IMR-90 (cell line): ENCODE results near the gene PPIB. TPM values are rescaled to one million over a fixed set of nuclear protein-coding genes. Genes with fewer than 3 reads are reported as not detected.
A peak's percentile ranks its signal among the peaks of the same experiment; 100 is the strongest.

Experiments used
- ATAC-seq: fragments of 200-7000 bp; cut with Tn5 transposase; 2 replicates; pipeline ENCODE4 v1.9.1; 2020; ENCODE audit warnings: low read depth, mild to moderate bottlenecking, moderate library complexity
- BruUV-seq: library from RNA; stranded (reverse); fragments of 400-500 nt; replicated peaks from 2 replicates; lab custom pipeline; 2021; lab: Mats Ljungman, UMichigan
- CTCF ChIA-PET: fragments of 300-600 bp; formaldehyde crosslinking; extraction: SDS; loops from one replicate; lab custom pipeline; 2021; ENCODE audit warnings: antibody characterized with exemption; lab: Yijun Ruan, JAX
- POLR2A ChIA-PET: fragments of 300-600 bp; sonication (Branson Sonifier 250); formaldehyde crosslinking; loops from one replicate; lab custom pipeline; 2022; ENCODE audit warnings: antibody characterized with exemption; ENCODE audit not compliant: unreplicated experiment; lab: Charles Lee
- DNase-seq: peaks from one replicate; pipeline ENCODE4 v3.0.0; 2013
- H2AFZ ChIP-seq: replicated peaks from 2 replicates; pipeline ENCODE3; 2013; ENCODE audit warnings: low read length, mild to moderate bottlenecking; ENCODE audit not compliant: poor library complexity
- H2AK5ac ChIP-seq: 2 replicates; pipeline ENCODE4 v1.6.1; 2013; ENCODE audit warnings: low read depth, low read length, inconsistent platforms
- H2AK9ac ChIP-seq: replicated peaks from 2 replicates; pipeline ENCODE3; 2013; ENCODE audit warnings: mild to moderate bottlenecking, low read depth, low read length, moderate library complexity; ENCODE audit not compliant: poor library complexity
- H2BK120ac ChIP-seq: 2 replicates; pipeline ENCODE4 v1.6.1; 2013; ENCODE audit warnings: low read depth, low read length, inconsistent platforms
- H2BK15ac ChIP-seq: 3 replicates; pipeline ENCODE4 v1.6.1; 2013; ENCODE audit warnings: low read depth, low read length, inconsistent platforms
- H2BK20ac ChIP-seq: 2 replicates; pipeline ENCODE4 v1.6.1; 2013; ENCODE audit warnings: low read depth, mild to moderate bottlenecking, inconsistent platforms, low read length, moderate library complexity
- H2BK5ac ChIP-seq: 2 replicates; pipeline ENCODE4 v1.6.1; 2013; ENCODE audit warnings: mild to moderate bottlenecking, low read depth, low read length, inconsistent platforms; ENCODE audit not compliant: poor library complexity, severe bottlenecking
- H3K14ac ChIP-seq: replicated peaks from 2 replicates; pipeline ENCODE4 v1.6.1; 2013; ENCODE audit warnings: low read depth, low read length, inconsistent platforms
- H3K18ac ChIP-seq: 2 replicates; pipeline ENCODE4 v1.6.1; 2013; ENCODE audit warnings: low read depth, low read length, control low read depth
- H3K23ac ChIP-seq: 2 replicates; pipeline ENCODE4 v1.6.1; 2013; ENCODE audit warnings: low read depth, low read length, inconsistent platforms
- H3K27ac ChIP-seq: 2 replicates; pipeline ENCODE4 v1.5.1; 2013; ENCODE audit warnings: mild to moderate bottlenecking, control low read depth, low read length; ENCODE audit not compliant: insufficient read depth
- H3K27me3 ChIP-seq: 2 replicates; pipeline ENCODE4 v1.6.1; 2013; ENCODE audit warnings: low read length; ENCODE audit not compliant: control insufficient read depth, insufficient read depth
- H3K36me3 ChIP-seq: 2 replicates; pipeline ENCODE4 v1.6.1; 2013; ENCODE audit warnings: low read length, mixed read lengths; ENCODE audit not compliant: control insufficient read depth, insufficient read depth
- H3K4ac ChIP-seq: 2 replicates; pipeline ENCODE4 v1.6.1; 2013; ENCODE audit warnings: low read depth, low read length, inconsistent platforms
- H3K4me1 ChIP-seq: 2 replicates; pipeline ENCODE4 v1.6.1; 2013; ENCODE audit warnings: low read length, mixed read lengths; ENCODE audit not compliant: control insufficient read depth, insufficient read depth
- H3K4me2 ChIP-seq: 2 replicates; pipeline ENCODE4 v1.6.1; 2013; ENCODE audit warnings: low read depth, mild to moderate bottlenecking, control low read depth, low read length, moderate library complexity
- H3K4me3 ChIP-seq: 2 replicates; pipeline ENCODE4 v1.5.1; 2013; ENCODE audit warnings: low read depth, mild to moderate bottlenecking, control low read depth, low read length, moderate library complexity; ENCODE audit not compliant: insufficient read depth
- H3K56ac ChIP-seq: 2 replicates; pipeline ENCODE4 v1.6.1; 2013; ENCODE audit warnings: low read length, inconsistent platforms; ENCODE audit not compliant: insufficient read depth; ENCODE audit errors: extremely low read depth
- H3K79me1 ChIP-seq, 2 experiments: 2 replicates each; pipeline ENCODE4 v1.6.1; 2013; ENCODE audit warnings: low read length in 2 of 2, inconsistent platforms in 1 of 2, low read depth in 1 of 2
- H3K9ac ChIP-seq: 2 replicates; pipeline ENCODE4 v1.6.1; 2013; ENCODE audit warnings: low read depth, low read length, control low read depth
- H3K9me1 ChIP-seq: 2 replicates; pipeline ENCODE4 v1.6.1; 2013; ENCODE audit warnings: low read length, inconsistent platforms; ENCODE audit not compliant: insufficient read depth
- H3K9me3 ChIP-seq: 2 replicates; pipeline ENCODE4 v1.6.1; 2013; ENCODE audit warnings: low read length; ENCODE audit not compliant: control insufficient read depth, insufficient read depth
- H4K20me1 ChIP-seq: 2 replicates; pipeline ENCODE4 v1.6.1; 2013; ENCODE audit warnings: low read length, inconsistent platforms; ENCODE audit not compliant: insufficient read depth
- H4K5ac ChIP-seq: 2 replicates; pipeline ENCODE4 v1.6.1; 2013; ENCODE audit warnings: mild to moderate bottlenecking, low read depth, low read length, control low read depth
- H4K8ac ChIP-seq, 2 experiments: 2 replicates each; pipeline ENCODE4 v1.6.1; 2013; ENCODE audit warnings: low read depth in 2 of 2, low read length in 2 of 2, control low read depth in 1 of 2, inconsistent platforms in 1 of 2
- H4K91ac ChIP-seq: 2 replicates; pipeline ENCODE4 v1.6.1; 2013; ENCODE audit warnings: low read depth, low read length, inconsistent platforms; ENCODE audit not compliant: insufficient read depth
- BHLHE40 ChIP-seq: fragments of 150-350 bp; IDR thresholded peaks from 2 replicates; pipeline ENCODE4 v1.6.1; 2016; ENCODE audit warnings: mild to moderate bottlenecking, low read depth, low read length
- CEBPB ChIP-seq: IDR thresholded peaks from 2 replicates; pipeline ENCODE4 v1.6.1; 2012; ENCODE audit warnings: low read depth, low read length, improper control_type of control experiment
- CHD1 ChIP-seq: IDR thresholded peaks from 2 replicates; pipeline ENCODE4 v1.6.1; 2012; ENCODE audit warnings: low read depth, low read length, improper control_type of control experiment
- MAZ ChIP-seq: IDR thresholded peaks from 2 replicates; pipeline ENCODE4 v1.6.1; 2012; ENCODE audit warnings: low read depth, mild to moderate bottlenecking, low read length, improper control_type of control experiment, moderate library complexity, borderline replicate concordance
- MXI1 ChIP-seq: IDR thresholded peaks from 2 replicates; pipeline ENCODE4 v1.6.1; 2012; ENCODE audit warnings: low read depth, mild to moderate bottlenecking, low read length, moderate library complexity, borderline replicate concordance
- WGBS, 2 experiments: methylation state at CpG; one replicate each; pipeline versions ENCODE4 v1.1.5 to v1.1.7; 2013; ENCODE audit warnings: missing lambda C conversion rate in 2 of 2; ENCODE audit not compliant: insufficient read length in 1 of 2; ENCODE audit errors: extremely low coverage in 2 of 2; 5-methylcytosine and 5-hydroxymethylcytosine counted together
- dilution Hi-C: fragments of 300-500 bp; cut with HindIII; formaldehyde crosslinking; loops from one replicate; pipeline ENCODE4 v1.14.3; 2018; ENCODE audit warnings: low sequenced_read_pairs; ENCODE audit not compliant: unreplicated experiment
- in situ Hi-C: fragments of 300-500 bp; cut with MboI; formaldehyde crosslinking; loops from 3 replicates; pipeline ENCODE4 v1.14.3; 2019; ENCODE audit warnings: low sequenced_read_pairs, inconsistent platforms, mixed read lengths
- intact Hi-C: fragments of 100-400 bp; cut with micrococcal nuclease; formaldehyde crosslinking; loops from 2 replicates; pipeline ENCODE4 v1.10.0; 2022
- polyA plus RNA-seq, 3 experiments: library from polyadenylated mRNA; depleted of rRNA; stranded (reverse); fragments of >200 nt; gene quantifications; 2 replicates each; pipeline ENCODE4 v1.2.3, GENCODE V29; 2012; ENCODE audit warnings: low replicate concordance in 1 of 3
- total RNA-seq: library from RNA; depleted of rRNA; stranded (reverse); fragments of >200 nt; gene quantifications from 2 replicates; pipeline ENCODE4 v1.2.3, GENCODE V29; 2012
- TF ChIP-seq, protein P1 (sequence below): fragments of 150-350 bp; IDR thresholded peaks from 2 replicates; pipeline ENCODE4 v1.6.1; 2016; ENCODE audit warnings: low read depth, mild to moderate bottlenecking, low read length, moderate library complexity, borderline replicate concordance

PPIB gene
- total and polyA plus RNA-seq, 2 of the 4 experiments (the other 2 are of a cell fraction): 1,358 to 1,682 TPM

DNA sequence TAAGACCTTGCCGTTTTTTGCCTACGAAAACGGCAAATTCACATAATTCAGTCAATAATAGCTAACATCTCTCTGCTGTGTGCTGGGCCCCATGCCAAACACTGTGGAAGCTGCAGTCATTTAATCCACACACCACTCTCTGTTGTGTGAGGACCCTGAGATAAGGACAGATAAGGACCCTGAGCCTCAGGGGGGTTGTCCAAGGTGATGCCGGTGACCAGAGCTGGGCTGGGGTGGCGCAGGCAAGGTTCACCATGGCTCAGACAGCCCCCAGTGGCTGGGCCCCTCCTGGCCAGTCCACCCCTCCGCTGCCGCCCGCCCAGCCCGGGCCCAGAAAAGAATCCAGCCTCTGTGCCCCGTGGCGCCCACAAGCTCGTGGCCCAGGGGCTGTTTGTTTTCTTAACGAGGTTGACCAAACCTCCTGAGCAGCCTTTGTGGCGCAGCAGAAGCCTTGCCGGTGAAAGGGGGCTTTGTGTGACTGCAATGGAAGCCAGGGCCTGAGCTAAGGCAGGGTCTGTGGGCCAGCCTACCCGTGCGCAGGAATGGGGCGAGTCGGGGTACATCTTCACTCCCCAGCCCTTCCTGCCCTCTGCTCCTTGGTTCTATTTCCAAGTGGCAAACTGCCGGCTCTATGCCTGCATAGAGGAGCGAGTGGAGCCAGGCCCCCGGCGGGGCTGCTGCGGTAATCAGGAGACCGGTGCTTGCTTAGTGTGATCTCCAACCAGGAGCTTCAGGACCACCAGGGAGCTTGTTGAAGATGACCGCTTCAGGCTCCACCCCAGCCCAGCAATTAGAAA lies 15.7 kb downstream of the PPIB start (continued):
- no peak for TF ChIP-seq MXI1

GRCh38 chr15:64146520-64146884 lies 16.3 kb downstream of the PPIB start:
- Histone ChIP-seq H2BK120ac (no peak overlapping the region), H4K91ac (no peak overlapping the region), H3K4ac (no peak overlapping the region), H3K9me1 (peaks cover 6% of the 10 kb centered on the region; the same call in 1 of the 2 replicates), H3K79me1 (no peaks in the 10 kb centered on the region), H4K5ac (no peak overlapping the region), H3K4me3 (no peak overlapping the region), H3K4me2 (no peak overlapping the region), H2AFZ (no peak overlapping the region), H4K8ac (no peak overlapping the region), H3K18ac (no peak overlapping the region), H2BK20ac (no peak overlapping the region), H3K56ac (no peak overlapping the region), H2AK9ac (no peak overlapping the region), H3K4me1 (no peaks in the 10 kb centered on the region; the same call in 1 of the 2 replicates), H3K23ac (no peak overlapping the region), H3K9ac (no peak overlapping the region), H3K14ac (no peak overlapping the region), H2BK5ac (no peak overlapping the region), H3K36me3 (peaks cover 13% of the 10 kb centered on the region), H4K20me1 (no peaks in the 10 kb centered on the region), H3K9me3 (no peaks in the 10 kb centered on the region), H3K27ac (no peak overlapping the region), H2BK15ac (no peak overlapping the region), H3K27me3 (no peaks in the 10 kb centered on the region; the same call in 1 of the 2 replicates), H2AK5ac (no peak overlapping the region)
- CTCF ChIA-PET: no interaction called here
- intact Hi-C loops (loop anchor here (5.0 kb wide), 1 partner anchor 34 kb away; no protein-coding TSS in a partner anchor), dilution Hi-C loops (no loop called here), in situ Hi-C loops (no loop called here)
- no peak for DNase-seq
- no peak for ATAC-seq
- WGBS, 2 experiments: no CpG with 5 or more reads among the region's 3 CpGs
- no TSS peak for BruUV-seq
- no peak for TF ChIP-seq CHD1
- peak; percentile 68 for TF ChIP-seq CEBPB
- no peak for TF ChIP-seq BHLHE40
- TF ChIP-seq, protein P1, sequence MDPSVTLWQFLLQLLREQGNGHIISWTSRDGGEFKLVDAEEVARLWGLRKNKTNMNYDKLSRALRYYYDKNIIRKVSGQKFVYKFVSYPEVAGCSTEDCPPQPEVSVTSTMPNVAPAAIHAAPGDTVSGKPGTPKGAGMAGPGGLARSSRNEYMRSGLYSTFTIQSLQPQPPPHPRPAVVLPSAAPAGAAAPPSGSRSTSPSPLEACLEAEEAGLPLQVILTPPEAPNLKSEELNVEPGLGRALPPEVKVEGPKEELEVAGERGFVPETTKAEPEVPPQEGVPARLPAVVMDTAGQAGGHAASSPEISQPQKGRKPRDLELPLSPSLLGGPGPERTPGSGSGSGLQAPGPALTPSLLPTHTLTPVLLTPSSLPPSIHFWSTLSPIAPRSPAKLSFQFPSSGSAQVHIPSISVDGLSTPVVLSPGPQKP: no peak
- TF ChIP-seq MAZ: no peak
- POLR2A ChIA-PET: no interaction called here
